K562 (cell line): ENCODE measurements around the gene SDR42E2. TPM values are rescaled to one million over a fixed set of nuclear protein-coding genes. Genes with fewer than 3 reads are reported as not detected.

Experiments used
- DMBX1 ChIP-seq: fragments of 250-450 bp; sonication (Bioruptor Pico); IDR thresholded peaks from 2 replicates; pipeline ENCODE4 v1.8.0; 2022; ENCODE audit warnings: inconsistent platforms, mild to moderate bottlenecking, moderate library complexity, borderline replicate concordance
- MCM3 ChIP-seq: fragments of 450-650 bp; IDR thresholded peaks from 2 replicates; pipeline ENCODE4 v1.6.1; 2016
- RCOR1 ChIP-seq, 2 experiments: IDR thresholded peaks; 2 replicates each; pipeline ENCODE4 v1.6.1; 2012; ENCODE audit warnings: low read depth in 2 of 2, low read length in 2 of 2, borderline replicate concordance in 1 of 2, improper control_type of control experiment in 1 of 2
- SMARCE1 ChIP-seq: fragments of 450-650 bp; IDR thresholded peaks from 2 replicates; pipeline ENCODE4 v1.7.1; 2016; ENCODE audit warnings: mild to moderate bottlenecking
- TAF1 ChIP-seq: IDR thresholded peaks from 2 replicates; pipeline ENCODE4 v1.6.1; 2011; ENCODE audit warnings: mild to moderate bottlenecking, low read length, moderate library complexity; ENCODE audit not compliant: insufficient read depth, control insufficient read depth, severe bottlenecking; ENCODE audit errors: extremely low read depth
- TAF7 ChIP-seq: fragments of 450-650 bp; IDR thresholded peaks from 2 replicates; pipeline ENCODE4 v1.6.1; 2016; ENCODE audit warnings: missing genetic modification characterization, missing compliant biosample characterization
- THRB ChIP-seq: fragments of 450-650 bp; formaldehyde crosslinking; conservative IDR thresholded peaks from 2 replicates; pipeline ENCODE4 v1.4.0; 2022; ENCODE audit warnings: mild to moderate bottlenecking, missing genetic modification characterization
- ZBTB11 ChIP-seq, 3 experiments: fragments of 200-800 bp in 1 of 3; fragments of 250-450 bp in 1 of 3; fragments of 450-650 bp in 1 of 3; sonication (Bioruptor Pico) in 1 of 3; sonication (Bioruptor generic) in 1 of 3; formaldehyde crosslinking in 1 of 3; IDR thresholded peaks; 2 replicates each; pipeline versions ENCODE4 v1.6.1 to v1.8.0; 2016 to 2022; ENCODE audit warnings: mild to moderate bottlenecking in 2 of 3, missing genetic modification characterization in 2 of 3, missing compliant biosample characterization in 1 of 3, moderate library complexity in 1 of 3
- ZNF12 ChIP-seq: sonication (generic); formaldehyde crosslinking; IDR thresholded peaks from 2 replicates; pipeline ENCODE4 v1.4.0; 2020; ENCODE audit warnings: mild to moderate bottlenecking, missing genetic modification reagents
- ZNF239 ChIP-seq: fragments of 250-450 bp; sonication (Bioruptor Pico); IDR thresholded peaks from 2 replicates; pipeline ENCODE4 v1.4.0; 2020; ENCODE audit warnings: mild to moderate bottlenecking
- ZNF263 ChIP-seq: sonication (generic); formaldehyde crosslinking; IDR thresholded peaks from 2 replicates; pipeline ENCODE4 v1.8.0; 2022; ENCODE audit warnings: mild to moderate bottlenecking, missing genetic modification reagents, borderline replicate concordance
- ZNF584 ChIP-seq: fragments of 200-800 bp; sonication (Bioruptor generic); IDR thresholded peaks from 2 replicates; pipeline ENCODE4 v1.6.1; 2016; ENCODE audit warnings: low read depth, mild to moderate bottlenecking, missing genetic modification characterization, missing compliant biosample characterization
- ZNF695 ChIP-seq: fragments of 450-650 bp; formaldehyde crosslinking; IDR thresholded peaks from 2 replicates; pipeline ENCODE4 v1.4.0; 2020; ENCODE audit warnings: mild to moderate bottlenecking, moderate library complexity
- ZNF740 ChIP-seq, 3 experiments: fragments of 200-800 bp in 1 of 3; sonication (Bioruptor generic) in 1 of 3; sonication (generic) in 1 of 3; formaldehyde crosslinking in 1 of 3; IDR thresholded peaks; 2 replicates each; pipeline versions ENCODE4 v1.6.1 to v1.8.0; 2016 to 2022; ENCODE audit warnings: mild to moderate bottlenecking in 2 of 3, missing compliant biosample characterization in 2 of 3, missing genetic modification characterization in 2 of 3, missing genetic modification reagents in 1 of 3
- polyA plus RNA-seq, 8 experiments: library from polyadenylated mRNA; depleted of rRNA in 4 of 8; stranded (reverse) in 5 of 8; unstranded in 3 of 8; fragments of >200 nt; fragmentation: Nextera tagmentation in 2 of 8; fragmentation: Illumina TruSeq in 1 of 8; extraction: Ambion mirVana in 2 of 8; extraction: Trizol in 1 of 8; gene quantifications; 2 replicates each; pipeline versions ENCODE4 v1.2.1 to v1.2.3, GENCODE V29; 2011 to 2014; ENCODE audit warnings: inconsistent platforms in 1 of 8, missing spikeins in 1 of 8
- total RNA-seq, 7 experiments: library from RNA; depleted of rRNA in 6 of 7; stranded (reverse); fragments of >200 nt in 6 of 7; fragmentation: Illumina TruSeq in 2 of 7; extraction: Trizol in 2 of 7; gene quantifications; 2 replicates each; pipeline versions ENCODE4 v1.2.1 to v1.2.3, GENCODE V29; 2011 to 2021; ENCODE audit warnings: low replicate concordance in 1 of 7
- TF ChIP-seq, protein P1 (sequence below): sonication (generic); formaldehyde crosslinking; IDR thresholded peaks from 2 replicates; pipeline ENCODE4 v1.8.0; 2022; ENCODE audit warnings: mild to moderate bottlenecking, missing genetic modification reagents

The SDR42E2 gene
- total and polyA plus RNA-seq, 9 of the 15 experiments (the other 6 are each of a cell fraction or from before 2014, with no cell fraction given) = 0.03 to 0.07 (median 0.04) TPM; not detected in 4

GRCh38 chr16:22206013-22206841 is 43.9 kb downstream of the SDR42E2 start, which contains the start of gene EEF2K (continued):
- TF ChIP-seq ZBTB11 (CRISPR knock-in tag; IDR thresholded peaks at IDR 0.05) = peak in 2 of 3 experiments; percentile 60 to 94; a peak in 3 of 6 replicates
- TF ChIP-seq MCM3 = no peak
- TF ChIP-seq ZNF263 (CRISPR knock-in tag) = peak; percentile 9
- peak; percentile 33; the same call in 1 of the 2 replicates for TF ChIP-seq ZNF12 (CRISPR knock-in tag)
- no peak for TF ChIP-seq ZNF584
- TF ChIP-seq ZNF740 (CRISPR knock-in tag; IDR thresholded peaks at IDR 0.05) = peak; percentile 47; the same call in 1 of the 2 replicates
- no peak for TF ChIP-seq ZNF740 (tag; IDR thresholded peaks at IDR 0.05)
- no peak for TF ChIP-seq THRB
- peak; percentile 28; the same call in 1 of the 2 replicates for TF ChIP-seq ZNF239 (CRISPR knock-in tag)
- TF ChIP-seq DMBX1 (CRISPR knock-in tag) = peak; percentile 77
- TF ChIP-seq, protein P1, sequence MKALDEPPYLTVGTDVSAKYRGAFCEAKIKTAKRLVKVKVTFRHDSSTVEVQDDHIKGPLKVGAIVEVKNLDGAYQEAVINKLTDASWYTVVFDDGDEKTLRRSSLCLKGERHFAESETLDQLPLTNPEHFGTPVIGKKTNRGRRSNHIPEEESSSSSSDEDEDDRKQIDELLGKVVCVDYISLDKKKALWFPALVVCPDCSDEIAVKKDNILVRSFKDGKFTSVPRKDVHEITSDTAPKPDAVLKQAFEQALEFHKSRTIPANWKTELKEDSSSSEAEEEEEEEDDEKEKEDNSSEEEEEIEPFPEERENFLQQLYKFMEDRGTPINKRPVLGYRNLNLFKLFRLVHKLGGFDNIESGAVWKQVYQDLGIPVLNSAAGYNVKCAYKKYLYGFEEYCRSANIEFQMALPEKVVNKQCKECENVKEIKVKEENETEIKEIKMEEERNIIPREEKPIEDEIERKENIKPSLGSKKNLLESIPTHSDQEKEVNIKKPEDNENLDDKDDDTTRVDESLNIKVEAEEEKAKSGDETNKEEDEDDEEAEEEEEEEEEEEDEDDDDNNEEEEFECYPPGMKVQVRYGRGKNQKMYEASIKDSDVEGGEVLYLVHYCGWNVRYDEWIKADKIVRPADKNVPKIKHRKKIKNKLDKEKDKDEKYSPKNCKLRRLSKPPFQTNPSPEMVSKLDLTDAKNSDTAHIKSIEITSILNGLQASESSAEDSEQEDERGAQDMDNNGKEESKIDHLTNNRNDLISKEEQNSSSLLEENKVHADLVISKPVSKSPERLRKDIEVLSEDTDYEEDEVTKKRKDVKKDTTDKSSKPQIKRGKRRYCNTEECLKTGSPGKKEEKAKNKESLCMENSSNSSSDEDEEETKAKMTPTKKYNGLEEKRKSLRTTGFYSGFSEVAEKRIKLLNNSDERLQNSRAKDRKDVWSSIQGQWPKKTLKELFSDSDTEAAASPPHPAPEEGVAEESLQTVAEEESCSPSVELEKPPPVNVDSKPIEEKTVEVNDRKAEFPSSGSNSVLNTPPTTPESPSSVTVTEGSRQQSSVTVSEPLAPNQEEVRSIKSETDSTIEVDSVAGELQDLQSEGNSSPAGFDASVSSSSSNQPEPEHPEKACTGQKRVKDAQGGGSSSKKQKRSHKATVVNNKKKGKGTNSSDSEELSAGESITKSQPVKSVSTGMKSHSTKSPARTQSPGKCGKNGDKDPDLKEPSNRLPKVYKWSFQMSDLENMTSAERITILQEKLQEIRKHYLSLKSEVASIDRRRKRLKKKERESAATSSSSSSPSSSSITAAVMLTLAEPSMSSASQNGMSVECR (CRISPR knock-in tag) = peak; percentile 91
- no peak for TF ChIP-seq ZNF695 (CRISPR knock-in tag)
- no peak for TF ChIP-seq TAF7 (tag)
- TF ChIP-seq SMARCE1 = no peak
- TF ChIP-seq TAF1 = peak; percentile 88
- TF ChIP-seq RCOR1 (IDR thresholded peaks at IDR 0.05; ENCODE audit: borderline replicate concordance in 1 of 2, low read depth in 2 of 2, low read length in 2 of 2) = peak; percentile 70 to 93
